ENCODE measurements around the gene BARX1. TPM values are rescaled to one million over a fixed set of nuclear protein-coding genes. Genes with fewer than 3 reads are reported as not detected.

The BARX1 gene
- total RNA-seq = under 0.01 TPM in 1 of 2 replicates, not detected in the other

DNA sequence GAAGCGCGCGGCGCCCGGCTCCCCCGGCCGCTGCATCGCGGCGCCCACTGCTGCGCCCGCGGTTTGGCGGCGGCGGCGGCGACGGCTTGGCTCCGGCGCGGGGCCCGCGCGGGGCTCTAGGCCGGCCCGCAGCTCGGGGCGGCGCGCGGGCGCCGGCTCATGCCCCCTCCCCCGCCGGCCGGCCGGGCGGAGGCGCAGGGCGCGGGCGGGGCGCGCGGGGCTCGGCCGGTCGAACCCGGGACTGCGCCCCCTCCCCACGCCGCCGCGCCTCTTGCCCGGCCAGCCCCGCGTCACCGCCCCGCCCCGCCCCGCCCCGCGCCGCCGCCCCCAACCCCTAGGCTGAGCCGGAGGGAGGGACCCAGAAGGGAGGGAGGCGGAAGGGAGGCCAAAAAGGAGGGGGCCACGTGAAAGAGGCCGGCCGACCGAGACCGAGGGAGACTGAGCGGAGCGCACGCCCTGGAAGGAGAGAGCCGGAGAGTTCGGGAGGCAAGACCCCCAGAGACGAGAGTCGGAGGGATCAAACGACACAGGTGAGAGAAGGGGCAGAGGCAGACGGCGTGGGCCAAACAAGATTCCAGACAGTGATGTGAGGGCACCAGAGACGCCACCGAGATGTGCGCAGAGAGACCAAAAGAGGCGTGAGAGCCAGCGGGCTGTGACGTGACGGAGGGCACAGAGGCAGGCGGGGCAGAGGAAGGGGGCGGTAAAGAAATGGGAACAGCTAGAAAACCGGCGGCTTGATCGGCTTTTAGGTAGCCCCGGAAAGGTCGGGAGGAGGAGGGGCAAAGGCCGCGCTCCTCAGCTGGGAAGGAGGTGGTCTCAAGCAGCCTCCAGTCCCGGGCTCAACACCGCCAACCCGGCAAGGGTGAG lies at the start of gene BARX1:
BARX1 (minus strand) TSS at position 245 of the 870 bp plus-strand sequence; CDS start at position 36, 209 bp downstream.

Other genes starting within 250 kb of the BARX1 start
- gene PTPDC1, start 129.1 kb upstream of the BARX1 start, total RNA-seq = 11.0 and 14.9 TPM in 2 replicates